ENCODE data around the gene ZNF556. TPM values are rescaled to one million over a fixed set of nuclear protein-coding genes. Genes with fewer than 3 reads are reported as not detected.

Gene ZNF556
- polyA plus RNA-seq (2013, experiment 1 of 2), result not detected
- not detected for polyA plus RNA-seq (2013, experiment 2 of 2)

- Histone ChIP-seq H4K8ac (ENCODE audit: low read depth, low read length) (no peak within 1 kb of the TSS), H2BK15ac (replicated peaks; ENCODE audit: low read depth) (no peak within 1 kb of the TSS), H3K79me1 (ENCODE audit: low read length) (no peaks in the 10 kb centered on the region), H3K4me2 (ENCODE audit: low read length) (no peak within 1 kb of the TSS), H3K4me1 (ENCODE audit: control insufficient read depth, low read depth, low read length) (no peaks in the 10 kb centered on the region), H3K27me3 (ENCODE audit: insufficient read depth, low read length, poor library complexity) (no peaks in the 10 kb centered on the region), H3K79me2 (ENCODE audit: control insufficient read depth, insufficient read depth, low read length) (no peaks in the 10 kb centered on the region), H4K5ac (ENCODE audit: low read length) (no peak within 1 kb of the TSS), H3K23ac (ENCODE audit: low read length) (no peak within 1 kb of the TSS), H3K56ac (ENCODE audit: low read length) (no peak within 1 kb of the TSS), H2BK120ac (ENCODE audit: low read depth, low read length) (no peak within 1 kb of the TSS), H3K27ac (ENCODE audit: low read depth, low read length) (no peak within 1 kb of the TSS), H3K4me3 (ENCODE audit: low read length) (no peak within 1 kb of the TSS), H3K4ac (ENCODE audit: low read depth, low read length) (no peak within 1 kb of the TSS), H2BK5ac (ENCODE audit: low read length) (no peak within 1 kb of the TSS), H2AK5ac (ENCODE audit: low read length) (no peak within 1 kb of the TSS), H3K18ac (ENCODE audit: low read length) (no peak within 1 kb of the TSS), H3K36me3 (ENCODE audit: control insufficient read depth, insufficient read depth, low read length) (no peaks in the 10 kb centered on the region), H3K9ac (ENCODE audit: low read length) (no peak within 1 kb of the TSS)
- WGBS (ENCODE audit: extremely low coverage, insufficient coverage, low lambda C conversion rate), result no CpG with 5 or more reads among the region's 36 CpGs
- no peak for DNase-seq
Observed at GRCh38 chr19:2867025-2867991, at the start of gene ZNF556. Gene ZNF556 (plus strand): TSS chr19:2867335. CDS start chr19:2867422, 87 bp downstream.

GRCh38 chr19:2819540-2820111 is 47.5 kb upstream of the ZNF556 start, which contains the start of gene ZNF554:
Gene ZNF554 (plus strand): TSS chr19:2819868. CDS start chr19:2820072, 204 bp downstream.
- Histone ChIP-seq H3K9ac (ENCODE audit: low read length) (peak within 1 kb of the TSS; percentile 94), H3K4ac (ENCODE audit: low read depth, low read length) (peak within 1 kb of the TSS; percentile 18), H2BK120ac (ENCODE audit: low read depth, low read length) (no peak within 1 kb of the TSS), H3K27ac (ENCODE audit: low read depth, low read length) (no peak within 1 kb of the TSS), H3K27me3 (ENCODE audit: insufficient read depth, low read length, poor library complexity) (no peaks in the 10 kb centered on the region), H3K36me3 (ENCODE audit: control insufficient read depth, insufficient read depth, low read length) (no peaks in the 10 kb centered on the region), H2BK15ac (replicated peaks; ENCODE audit: low read depth) (no peak within 1 kb of the TSS), H3K79me1 (ENCODE audit: low read length) (no peaks in the 10 kb centered on the region), H3K4me1 (ENCODE audit: control insufficient read depth, low read depth, low read length) (no peaks in the 10 kb centered on the region), H2AK5ac (ENCODE audit: low read length) (no peak within 1 kb of the TSS), H4K5ac (ENCODE audit: low read length) (no peak within 1 kb of the TSS), H3K4me2 (ENCODE audit: low read length) (peak within 1 kb of the TSS; percentile 82), H4K8ac (ENCODE audit: low read depth, low read length) (no peak within 1 kb of the TSS), H3K56ac (ENCODE audit: low read length) (peak within 1 kb of the TSS; percentile 91), H3K79me2 (ENCODE audit: control insufficient read depth, insufficient read depth, low read length) (no peaks in the 10 kb centered on the region), H3K23ac (ENCODE audit: low read length) (peak within 1 kb of the TSS; percentile 1), H3K18ac (ENCODE audit: low read length) (peak within 1 kb of the TSS; percentile 54), H3K4me3 (ENCODE audit: low read length) (peak within 1 kb of the TSS; percentile 74), H2BK5ac (ENCODE audit: low read length) (no peak within 1 kb of the TSS)
- WGBS (ENCODE audit: extremely low coverage, insufficient coverage, low lambda C conversion rate), result no CpG with 5 or more reads among the region's 64 CpGs
- peak; percentile 97 for DNase-seq

DNA sequence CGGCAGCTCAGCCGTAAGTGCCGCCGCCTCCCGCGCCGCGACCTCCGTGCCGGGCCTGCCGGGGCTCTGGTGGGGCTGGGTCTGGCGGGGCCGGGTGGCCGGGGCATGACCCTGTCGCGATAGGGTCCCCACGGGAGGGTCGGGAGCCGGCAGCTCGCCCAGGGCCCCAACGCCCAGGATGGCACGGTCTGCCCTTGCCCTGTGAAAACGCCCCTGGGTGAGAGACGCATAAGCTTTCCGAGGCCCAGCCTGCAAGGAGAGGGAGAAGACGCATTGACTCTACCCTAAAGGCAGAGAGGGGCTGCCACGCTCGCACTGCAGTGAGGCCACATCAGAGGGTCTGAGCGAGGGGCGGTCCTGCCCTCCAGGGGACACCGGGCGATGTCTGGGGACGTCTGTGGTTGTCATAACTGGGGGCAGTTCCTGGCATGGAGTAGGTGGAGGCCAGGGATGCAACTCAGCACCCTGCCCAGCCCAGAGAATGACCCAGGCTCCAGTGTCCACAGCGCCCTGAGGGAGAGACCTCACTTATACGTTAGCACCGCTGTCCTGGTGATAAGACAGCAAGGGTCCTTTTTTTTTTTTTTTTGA is 46.9 kb upstream of the ZNF556 start:
- Histone ChIP-seq H3K79me2 (ENCODE audit: control insufficient read depth, insufficient read depth, low read length) (no peaks in the 10 kb centered on the region), H3K4me2 (ENCODE audit: low read length) (peak overlapping the region; percentile 82), H3K79me1 (ENCODE audit: low read length) (no peaks in the 10 kb centered on the region), H3K4ac (ENCODE audit: low read depth, low read length) (peak overlapping the region; percentile 18), H2BK5ac (ENCODE audit: low read length) (no peak overlapping the region), H3K4me3 (ENCODE audit: low read length) (peak overlapping the region; percentile 74), H3K23ac (ENCODE audit: low read length) (peak overlapping the region; percentile 1), H4K8ac (ENCODE audit: low read depth, low read length) (no peak overlapping the region), H2AK5ac (ENCODE audit: low read length) (no peak overlapping the region), H3K18ac (ENCODE audit: low read length) (peak overlapping the region; percentile 54), H2BK120ac (ENCODE audit: low read depth, low read length) (no peak overlapping the region), H3K27ac (ENCODE audit: low read depth, low read length) (no peak overlapping the region), H2BK15ac (replicated peaks; ENCODE audit: low read depth) (no peak overlapping the region), H4K5ac (ENCODE audit: low read length) (no peak overlapping the region), H3K27me3 (ENCODE audit: insufficient read depth, low read length, poor library complexity) (no peaks in the 10 kb centered on the region), H3K36me3 (ENCODE audit: control insufficient read depth, insufficient read depth, low read length) (no peaks in the 10 kb centered on the region), H3K9ac (ENCODE audit: low read length) (peak overlapping the region; percentile 94), H3K4me1 (ENCODE audit: control insufficient read depth, low read depth, low read length) (no peaks in the 10 kb centered on the region), H3K56ac (ENCODE audit: low read length) (peak overlapping the region; percentile 91)
- DNase-seq, result peak; percentile 47
- no CpG with 5 or more reads among the region's 36 CpGs for WGBS (ENCODE audit: extremely low coverage, insufficient coverage, low lambda C conversion rate)

DNA sequence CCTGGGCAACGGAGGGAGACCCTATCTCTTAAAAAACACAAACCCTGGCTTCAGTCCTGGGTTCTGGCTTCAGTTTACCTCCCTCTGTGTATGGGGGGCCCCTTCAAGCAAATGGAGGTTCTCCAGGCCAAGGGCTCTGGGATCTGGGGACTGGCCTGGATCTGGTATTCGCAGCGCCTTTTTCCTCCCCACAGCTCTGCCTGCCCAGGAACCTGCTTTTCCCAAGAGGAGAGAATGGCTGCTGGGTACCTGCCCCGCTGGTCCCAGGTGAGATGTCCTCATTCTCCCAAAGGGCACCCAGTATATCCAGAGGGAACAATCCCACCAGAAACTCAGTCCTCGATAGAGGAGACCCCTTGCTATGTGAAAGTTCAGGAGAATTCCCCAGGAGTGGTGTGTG is 44.3 kb upstream of the ZNF556 start:
- Histone ChIP-seq H3K9ac (ENCODE audit: low read length) (no peak overlapping the region), H3K4me1 (ENCODE audit: control insufficient read depth, low read depth, low read length) (no peaks in the 10 kb centered on the region), H4K5ac (ENCODE audit: low read length) (no peak overlapping the region), H4K8ac (ENCODE audit: low read depth, low read length) (no peak overlapping the region), H3K27me3 (ENCODE audit: insufficient read depth, low read length, poor library complexity) (no peaks in the 10 kb centered on the region), H3K36me3 (ENCODE audit: control insufficient read depth, insufficient read depth, low read length) (no peaks in the 10 kb centered on the region), H3K27ac (ENCODE audit: low read depth, low read length) (no peak overlapping the region), H2BK5ac (ENCODE audit: low read length) (no peak overlapping the region), H2BK15ac (replicated peaks; ENCODE audit: low read depth) (no peak overlapping the region), H3K18ac (ENCODE audit: low read length) (no peak overlapping the region), H2BK120ac (ENCODE audit: low read depth, low read length) (no peak overlapping the region), H3K4me3 (ENCODE audit: low read length) (no peak overlapping the region), H3K56ac (ENCODE audit: low read length) (no peak overlapping the region), H2AK5ac (ENCODE audit: low read length) (no peak overlapping the region), H3K4ac (ENCODE audit: low read depth, low read length) (no peak overlapping the region), H3K79me1 (ENCODE audit: low read length) (no peaks in the 10 kb centered on the region), H3K79me2 (ENCODE audit: control insufficient read depth, insufficient read depth, low read length) (no peaks in the 10 kb centered on the region), H3K4me2 (ENCODE audit: low read length) (no peak overlapping the region), H3K23ac (ENCODE audit: low read length) (no peak overlapping the region)
- DNase-seq, result no peak
- WGBS (ENCODE audit: extremely low coverage, insufficient coverage, low lambda C conversion rate), result no CpG with 5 or more reads among the region's 5 CpGs

DNA sequence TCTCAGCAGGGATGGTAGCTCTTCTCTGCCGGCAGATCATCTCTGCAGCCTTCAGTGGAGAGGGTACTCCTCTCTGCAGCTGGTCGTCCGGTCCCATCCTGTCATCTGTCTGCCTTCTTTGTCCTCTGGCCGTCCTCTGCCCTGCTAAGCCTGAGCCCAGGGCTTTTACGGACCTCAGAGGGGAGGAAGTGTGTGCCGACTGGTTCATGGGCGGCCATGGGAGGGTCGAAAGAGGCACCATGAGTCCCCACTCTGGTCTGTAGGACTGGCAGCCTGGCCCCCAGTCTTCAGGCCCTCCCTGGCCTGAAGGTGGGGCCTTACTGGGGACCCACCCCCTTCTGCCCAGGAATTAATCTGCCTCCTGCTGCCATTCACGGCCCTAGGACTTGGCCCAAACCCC is 43.5 kb upstream of the ZNF556 start:
- no peak overlapping the region for H2BK15ac ChIP-seq (replicated peaks; ENCODE audit: low read depth)
- H2AK5ac ChIP-seq (ENCODE audit: low read length), result no peak overlapping the region
- H3K4me3 ChIP-seq (ENCODE audit: low read length), result no peak overlapping the region
- H3K27me3 ChIP-seq (ENCODE audit: insufficient read depth, low read length, poor library complexity), result no peaks in the 10 kb centered on the region
- H2BK5ac ChIP-seq (ENCODE audit: low read length), result no peak overlapping the region
- no peaks in the 10 kb centered on the region for H3K79me2 ChIP-seq (ENCODE audit: control insufficient read depth, insufficient read depth, low read length)
- no peak overlapping the region for H3K4ac ChIP-seq (ENCODE audit: low read depth, low read length)
- H3K36me3 ChIP-seq (ENCODE audit: control insufficient read depth, insufficient read depth, low read length), result no peaks in the 10 kb centered on the region
- H2BK120ac ChIP-seq (ENCODE audit: low read depth, low read length), result no peak overlapping the region
- no peak overlapping the region for H3K27ac ChIP-seq (ENCODE audit: low read depth, low read length)
- no peak overlapping the region for H3K4me2 ChIP-seq (ENCODE audit: low read length)
- H3K23ac ChIP-seq (ENCODE audit: low read length), result no peak overlapping the region
- no peaks in the 10 kb centered on the region for H3K4me1 ChIP-seq (ENCODE audit: control insufficient read depth, low read depth, low read length)
- DNase-seq, result no peak
- H4K8ac ChIP-seq (ENCODE audit: low read depth, low read length), result no peak overlapping the region
- H4K5ac ChIP-seq (ENCODE audit: low read length), result no peak overlapping the region
- no peaks in the 10 kb centered on the region for H3K79me1 ChIP-seq (ENCODE audit: low read length)
- no peak overlapping the region for H3K56ac ChIP-seq (ENCODE audit: low read length)
- no peak overlapping the region for H3K9ac ChIP-seq (ENCODE audit: low read length)
- H3K18ac ChIP-seq (ENCODE audit: low read length), result no peak overlapping the region
- no CpG with 5 or more reads among the region's 9 CpGs for WGBS (ENCODE audit: extremely low coverage, insufficient coverage, low lambda C conversion rate)

All from mesendoderm (in vitro differentiated cells).